Ascending aorta (tissue), 2 donors: Measurements from ENCODE around the gene KSR1. TPM values are rescaled to one million over a fixed set of nuclear protein-coding genes. Genes with fewer than 3 reads are reported as not detected.

Experiments
- DNase-seq, 2 donors: peaks; one replicate each; pipeline ENCODE4 v3.0.0-alpha.2; 2019; ENCODE audit warnings: low spot score in 2 of 2
- H3K27ac ChIP-seq, 2 donors: fragments of 200-600 bp; sonication (generic); one replicate each; pipeline ENCODE4 v1.5.1; 2016 to 2017; ENCODE audit warnings: mild to moderate bottlenecking in 1 of 2
- H3K27me3 ChIP-seq: fragments of 200-600 bp; sonication (generic); one replicate; pipeline ENCODE4 v1.5.1; 2017
- H3K36me3 ChIP-seq, 2 donors: fragments of 200-600 bp; sonication (generic); one replicate each; pipeline ENCODE4 v1.5.1; 2016
- H3K4me1 ChIP-seq, 2 donors: fragments of 200-600 bp; sonication (generic); one replicate each; pipeline ENCODE4 v1.5.1; 2016 to 2017; ENCODE audit warnings: mild to moderate bottlenecking in 1 of 2
- H3K4me3 ChIP-seq, 2 donors: fragments of 200-600 bp; sonication (generic); one replicate each; pipeline ENCODE4 v1.5.1; 2016 to 2017; ENCODE audit warnings: mild to moderate bottlenecking in 1 of 2
- H3K9me3 ChIP-seq, 2 donors: fragments of 200-600 bp; sonication (generic); one replicate each; pipeline ENCODE4 v1.5.1; 2016
- CTCF ChIP-seq, 3 experiments: fragments of 200-600 bp in 2 of 3; fragments of 450-650 bp in 1 of 3; sonication (generic) in 2 of 3; IDR thresholded peaks; one replicate each; pipeline ENCODE4 v1.5.1; 2016 to 2019; ENCODE audit warnings: antibody characterized with exemption in 3 of 3, mild to moderate bottlenecking in 1 of 3, moderate library complexity in 1 of 3
- intact Hi-C: fragments of 100-400 bp; cut with DNase I; formaldehyde crosslinking; loops from one replicate; pipeline ENCODE4 v1.15.1; 2023
- total RNA-seq: library from RNA; depleted of rRNA; stranded (reverse); fragments of >200 nt; gene quantifications from one replicate; pipeline ENCODE4 v1.1.0, GENCODE V29; 2016

The KSR1 gene
- total RNA-seq, 1 donor from 2014 or later: 42.6 TPM

- H3K36me3 ChIP-seq: no peaks in the 10 kb centered on the region
- peak overlapping the region; percentile 65 to 69 for H3K27ac ChIP-seq
- H3K27me3 ChIP-seq: no peaks in the 10 kb centered on the region
- no peak for TF ChIP-seq CTCF (IDR thresholded peaks at IDR 0.05)
- no peak for DNase-seq
- H3K4me3 ChIP-seq: no peak overlapping the region
- intact Hi-C loops: no loop called here
- H3K4me1 ChIP-seq: peaks cover 0 to 12% of the 10 kb centered on the region in 2 donors
- no peaks in the 10 kb centered on the region for H3K9me3 ChIP-seq
These were observed 39.2 kb downstream of the KSR1 start for GRCh38 chr17:27495460-27495859.

GRCh38 chr17:27496005-27496404 is 39.8 kb downstream of the KSR1 start:
- H3K9me3 ChIP-seq: no peaks in the 10 kb centered on the region
- no peak overlapping the region for H3K27ac ChIP-seq
- no peaks in the 10 kb centered on the region for H3K27me3 ChIP-seq
- no peak for TF ChIP-seq CTCF (IDR thresholded peaks at IDR 0.05)
- no peaks in the 10 kb centered on the region for H3K36me3 ChIP-seq
- H3K4me3 ChIP-seq: no peak overlapping the region
- peaks cover 0 to 12% of the 10 kb centered on the region in 2 donors for H3K4me1 ChIP-seq
- intact Hi-C loops: no loop called here
- DNase-seq: no peak

- intact Hi-C loops: no loop called here
- DNase-seq: no peak
- Histone ChIP-seq H3K27ac (no peak overlapping the region), H3K4me3 (no peak overlapping the region), H3K4me1 (peaks cover 0 to 12% of the 10 kb centered on the region in 2 donors), H3K9me3 (no peaks in the 10 kb centered on the region), H3K36me3 (no peaks in the 10 kb centered on the region), H3K27me3 (no peaks in the 10 kb centered on the region)
- TF ChIP-seq CTCF (IDR thresholded peaks at IDR 0.05): no peak
These were observed 40.2 kb downstream of the KSR1 start for GRCh38 chr17:27496437-27496943.

GRCh38 chr17:27496971-27497370 is 40.7 kb downstream of the KSR1 start:
- no peaks in the 10 kb centered on the region for H3K36me3 ChIP-seq
- no peak overlapping the region for H3K27ac ChIP-seq
- H3K27me3 ChIP-seq: no peaks in the 10 kb centered on the region
- intact Hi-C loops: no loop called here
- no peaks in the 10 kb centered on the region for H3K9me3 ChIP-seq
- H3K4me3 ChIP-seq: no peak overlapping the region
- peaks cover 0 to 12% of the 10 kb centered on the region in 2 donors for H3K4me1 ChIP-seq
- no peak for DNase-seq
- no peak for TF ChIP-seq CTCF (IDR thresholded peaks at IDR 0.05)

GRCh38 chr17:27497696-27498095 is 41.4 kb downstream of the KSR1 start:
- Histone ChIP-seq H3K27ac (no peak overlapping the region), H3K4me3 (no peak overlapping the region), H3K4me1 (peaks cover 2 to 14% of the 10 kb centered on the region in 2 donors), H3K9me3 (no peaks in the 10 kb centered on the region), H3K27me3 (no peaks in the 10 kb centered on the region), H3K36me3 (no peaks in the 10 kb centered on the region)
- no peak for DNase-seq
- intact Hi-C loops: no loop called here
- TF ChIP-seq CTCF (IDR thresholded peaks at IDR 0.05): no peak
